Activated CD8-positive, alpha-beta memory T cell treated with anti-CD3 and anti-CD28 coated beads for 1 hour (primary cell): ENCODE data around the gene ASTL.

Source experiments
- DNase-seq, 2 donors: peaks; one replicate each; pipeline ENCODE4 v3.0.0-alpha.2; 2020; ENCODE audit warnings: low read depth in 1 of 2; ENCODE audit errors: extremely low read depth in 1 of 2

Gene ASTL

GRCh38 chr2:96103761-96104486 is 34.4 kb downstream of the ASTL start:
- DNase-seq = no peak

- no peak for DNase-seq
These were observed 35.1 kb downstream of the ASTL start for GRCh38 chr2:96103187-96103601.

DNA sequence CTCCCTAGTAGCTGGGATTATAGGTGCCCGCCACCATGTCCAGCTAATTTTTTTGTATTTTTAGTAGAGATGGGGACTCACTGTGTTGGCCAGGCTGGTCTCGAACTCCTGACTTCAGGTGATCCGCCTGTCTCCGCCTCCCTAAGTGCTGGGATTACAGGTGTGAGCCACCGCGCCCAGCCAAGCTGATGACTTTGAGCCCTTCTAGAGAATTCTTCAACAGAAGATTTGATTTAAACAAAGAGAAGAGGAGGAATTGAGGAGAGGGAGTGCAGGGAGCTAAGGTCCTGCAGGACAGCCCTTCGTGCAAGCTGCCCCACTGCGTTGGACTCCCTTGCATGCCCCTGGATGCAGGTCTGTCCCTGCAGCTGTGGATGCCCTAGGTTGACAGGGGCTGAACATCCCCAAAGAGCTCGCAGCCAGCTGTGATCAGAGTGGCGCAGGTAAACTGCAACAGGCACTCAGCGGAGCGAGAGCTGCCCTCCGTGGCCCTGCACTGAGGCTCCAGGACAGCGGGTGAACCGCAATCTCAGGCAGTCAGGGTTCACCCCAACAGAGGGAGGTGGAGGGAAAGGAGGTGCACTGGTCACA is 35.6 kb downstream of the ASTL start:
- no peak for DNase-seq

DNA sequence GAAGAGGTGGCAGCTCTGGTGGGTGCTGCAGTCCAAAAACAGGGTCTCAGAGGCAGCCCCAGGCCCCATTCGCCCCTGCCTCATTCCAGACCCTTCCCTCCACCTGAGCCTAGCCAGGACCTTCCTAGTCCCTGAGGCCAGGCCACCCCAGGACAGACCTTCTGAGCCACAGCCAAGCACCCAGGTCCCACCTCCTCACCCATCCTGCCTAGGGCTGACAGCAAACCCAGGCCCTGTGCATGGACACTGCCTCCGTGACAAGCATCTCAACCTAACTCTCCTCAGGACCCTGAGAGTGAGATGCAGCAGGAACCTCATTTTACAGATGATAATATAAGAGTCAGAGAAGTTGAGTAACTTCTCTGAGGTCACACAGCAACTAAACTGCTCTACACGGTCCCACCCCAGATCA is 37.4 kb downstream of the ASTL start:
- no peak for DNase-seq

DNA sequence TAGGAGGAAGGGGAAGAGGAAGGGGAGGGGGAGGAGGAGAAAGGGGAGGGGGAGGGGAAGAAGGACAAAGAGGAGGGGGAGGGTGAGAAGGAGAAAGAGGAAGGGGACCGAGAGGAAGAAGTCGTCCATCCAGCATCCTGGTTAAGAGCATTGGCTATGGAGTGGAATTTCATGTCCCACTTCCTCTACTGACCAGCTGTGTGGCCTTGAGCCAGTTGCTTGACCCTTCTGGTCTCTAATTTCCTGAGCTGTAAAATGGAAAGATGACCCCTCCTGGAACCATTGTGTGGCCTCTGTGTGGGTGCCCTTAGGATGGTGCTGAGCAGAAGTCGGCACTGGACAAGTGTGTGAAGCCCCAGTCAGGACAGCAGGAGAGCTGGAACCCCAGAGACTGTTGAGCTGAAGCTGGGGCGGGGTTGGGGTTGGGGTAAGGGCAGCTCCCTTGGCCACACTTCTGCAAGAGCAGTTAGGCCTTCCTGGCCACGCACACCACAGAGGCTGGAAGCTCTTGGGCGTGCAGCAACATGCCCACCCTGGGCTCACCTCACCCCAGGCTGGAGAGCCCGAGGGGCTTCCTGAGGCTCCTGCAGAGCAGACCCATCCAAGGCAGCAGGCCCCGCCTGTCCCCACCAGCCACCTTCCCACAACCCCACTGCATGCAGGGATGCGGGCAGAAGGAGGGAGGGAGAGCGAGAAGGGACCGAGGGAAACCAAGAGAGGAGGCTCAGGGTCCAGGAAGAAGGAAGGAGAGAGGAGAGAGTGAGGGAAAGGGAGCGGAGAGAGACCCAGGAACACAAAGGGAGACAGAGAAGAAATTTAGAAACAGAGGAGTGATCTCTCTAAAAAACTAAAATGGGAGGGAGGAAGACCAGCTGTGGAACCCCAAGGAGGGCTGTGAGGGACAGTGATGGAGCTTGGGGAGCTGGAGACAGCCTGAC is 38.2 kb downstream of the ASTL start:
- no peak for DNase-seq

DNA sequence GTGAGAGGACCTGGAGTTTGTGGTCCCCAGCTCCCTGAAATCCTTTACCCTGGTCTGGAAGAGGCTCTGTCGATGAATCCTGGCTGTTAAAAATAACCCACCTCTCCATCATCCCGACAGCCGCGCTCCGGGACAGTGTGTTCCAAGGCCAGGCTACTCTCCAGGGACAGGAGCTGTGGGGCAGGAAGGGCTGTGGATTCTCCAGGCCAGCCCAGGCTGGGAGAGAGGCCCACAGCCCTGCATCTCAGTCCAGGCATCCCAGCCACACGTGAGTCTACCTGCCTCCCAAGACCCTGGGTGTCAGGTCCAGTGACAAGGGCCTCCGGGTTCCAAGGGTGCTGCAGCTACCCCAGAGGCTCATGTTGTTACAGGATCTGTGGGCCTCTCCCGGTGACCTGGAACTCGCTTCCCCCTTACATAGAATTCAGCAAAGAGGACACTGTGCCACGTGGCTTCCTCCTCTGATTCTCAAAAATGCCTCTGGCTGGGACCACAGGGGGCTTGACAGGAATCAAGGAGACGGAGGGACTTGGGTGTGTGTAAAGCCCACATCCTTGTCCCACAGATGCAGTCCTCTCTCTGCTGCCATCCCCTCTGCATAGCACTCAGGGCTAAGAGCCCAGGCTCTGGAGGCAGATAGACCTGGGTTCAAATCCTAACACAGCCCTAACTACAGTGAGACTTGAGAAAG is 39.3 kb downstream of the ASTL start:
- DNase-seq = no peak

DNA sequence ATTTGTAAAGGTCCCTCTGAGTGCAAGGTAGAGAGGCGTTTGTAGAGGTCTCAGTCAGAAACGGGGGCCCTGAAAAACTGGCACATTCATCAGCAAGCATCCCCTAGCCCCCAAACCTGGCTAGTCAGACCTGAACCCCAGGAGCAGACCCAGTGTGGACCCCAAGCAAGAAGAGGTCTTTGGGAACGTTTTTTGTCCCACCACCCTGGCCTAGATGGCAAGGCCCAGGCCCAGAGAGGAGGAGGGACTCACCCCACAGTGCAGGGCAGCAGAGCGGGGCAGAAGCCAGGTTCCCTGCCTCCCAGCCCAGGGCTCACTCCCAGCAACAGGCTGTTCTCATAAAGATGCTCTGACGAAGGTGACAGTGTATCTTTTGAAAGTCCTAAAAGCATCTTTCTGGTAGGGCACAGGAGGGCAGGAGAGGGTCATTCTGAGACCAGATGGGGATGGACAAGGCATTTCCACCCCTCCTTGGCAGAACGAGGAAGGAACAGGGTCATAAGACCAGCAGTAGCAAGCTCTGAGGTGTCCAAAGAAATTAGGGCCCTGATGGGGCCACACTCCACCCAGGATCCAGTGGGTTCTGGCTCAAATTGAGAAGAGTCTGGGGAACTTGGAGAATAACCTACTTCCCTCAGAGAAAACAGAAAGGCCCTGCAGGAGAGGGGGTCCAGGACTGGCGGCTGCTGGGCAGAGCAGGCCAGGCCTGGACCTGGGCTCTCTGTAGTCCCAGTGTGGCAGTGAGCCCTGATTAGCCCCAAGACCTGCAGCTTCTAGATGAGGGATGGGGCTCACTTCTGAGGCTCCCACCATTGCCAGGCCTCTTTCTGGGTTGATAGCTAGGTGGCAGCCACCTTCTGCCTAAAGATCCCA is 40.1 kb downstream of the ASTL start:
- DNase-seq = no peak

- DNase-seq = no peak
These were observed 40.9 kb downstream of the ASTL start for GRCh38 chr2:96097441-96097840.

GRCh38 chr2:96095116-96095636 is 43.1 kb downstream of the ASTL start:
- DNase-seq = no peak

- no peak for DNase-seq
These were observed 44.8 kb downstream of the ASTL start for GRCh38 chr2:96093528-96093927.

- no peak for DNase-seq
These were observed 45.4 kb downstream of the ASTL start for GRCh38 chr2:96092951-96093350.

DNA sequence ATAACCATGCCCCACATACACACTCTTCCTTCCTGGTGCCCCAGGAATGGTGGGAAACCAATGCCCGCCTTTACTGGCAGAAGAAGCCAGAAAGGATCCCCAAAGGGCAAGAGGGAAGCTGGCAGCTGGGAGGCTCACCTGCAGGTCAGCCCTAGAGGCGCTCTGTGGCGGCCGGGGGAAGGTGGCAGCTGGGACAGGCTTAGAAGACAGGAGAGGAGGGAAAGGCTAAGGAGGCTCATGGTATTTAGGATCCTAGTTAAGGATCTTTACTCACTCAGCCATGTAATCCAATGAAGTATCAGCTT is 45.8 kb downstream of the ASTL start:
- no peak for DNase-seq

DNA sequence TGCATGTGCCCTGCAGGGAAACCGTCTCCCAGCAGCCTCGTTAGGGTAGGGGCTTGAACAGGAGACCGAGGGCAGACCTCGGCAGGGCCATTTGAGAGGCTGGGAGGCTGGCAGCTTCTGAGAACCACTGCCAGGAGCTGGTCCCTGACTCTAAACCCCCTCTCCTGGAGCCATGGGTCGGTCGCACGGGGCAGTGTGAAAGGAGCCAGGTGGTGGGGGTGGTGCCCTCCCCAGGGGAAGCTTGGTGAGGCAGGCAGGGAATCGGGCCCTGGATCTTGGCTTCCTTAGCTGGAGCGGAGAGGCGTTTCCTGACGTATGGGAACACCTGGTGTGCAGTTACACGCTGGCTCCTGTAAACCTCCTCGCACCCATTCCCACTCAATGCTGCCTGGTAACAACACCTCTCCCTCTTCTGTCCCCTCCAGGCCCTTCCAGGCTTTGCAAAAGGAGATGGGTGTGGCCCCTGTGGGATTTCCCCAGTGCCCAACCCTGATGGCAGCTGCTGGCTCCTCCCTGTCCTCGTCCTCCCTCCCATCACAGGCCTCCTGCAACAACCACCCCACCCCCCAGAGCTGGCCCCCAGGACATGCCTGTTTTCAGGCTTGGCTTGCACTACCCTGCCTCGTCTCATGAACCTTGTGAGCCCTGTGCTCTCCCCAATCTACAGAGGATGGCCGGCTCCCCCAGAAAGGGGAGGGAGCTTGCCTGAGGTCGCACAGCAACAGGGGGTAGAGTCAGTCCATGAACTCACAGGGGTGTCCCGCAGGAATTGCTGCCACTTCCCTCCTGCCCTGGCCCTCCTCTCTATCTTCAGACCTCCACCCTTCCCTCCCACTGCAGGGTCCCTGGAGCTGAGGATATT is 46.4 kb downstream of the ASTL start:
- no peak for DNase-seq

GRCh38 chr2:96091141-96091710 is 47.1 kb downstream of the ASTL start:
- no peak for DNase-seq

DNA sequence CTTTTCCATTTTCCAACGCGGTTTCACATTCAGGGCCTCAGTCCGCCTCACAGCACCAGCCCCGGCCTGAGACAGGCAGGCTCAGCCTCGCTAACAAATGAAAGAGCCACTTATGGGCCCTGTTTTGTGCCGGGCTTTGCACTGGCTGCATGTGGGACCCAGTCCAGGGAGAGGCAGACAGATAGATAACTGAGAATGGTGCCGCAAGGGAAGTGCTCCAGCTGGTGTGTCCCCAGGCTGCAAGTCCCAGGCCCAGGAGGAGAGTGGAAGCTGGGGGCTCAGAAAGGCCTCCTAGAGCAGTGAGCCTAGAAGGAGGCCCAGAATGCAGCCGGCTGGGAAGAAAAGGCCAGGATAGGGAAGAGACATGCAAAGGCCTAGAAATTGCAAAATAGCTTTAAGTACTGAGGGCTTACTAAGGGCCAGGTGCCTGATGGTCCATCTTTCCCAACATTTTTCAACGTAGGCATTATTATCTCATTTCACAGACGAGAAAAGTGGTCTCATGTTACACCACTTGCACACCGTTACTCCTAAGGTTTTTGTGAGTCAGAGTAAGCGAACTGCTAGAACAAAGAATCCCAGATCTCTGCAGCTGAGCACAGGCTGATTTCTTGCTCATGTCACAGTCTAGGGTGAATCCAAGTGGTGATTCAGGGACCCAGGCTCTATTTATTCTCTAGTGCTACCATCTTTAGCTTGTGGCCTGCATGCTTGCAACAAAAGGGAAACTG is 47.9 kb downstream of the ASTL start:
- DNase-seq = no peak

- no peak for DNase-seq
These were observed 48.7 kb downstream of the ASTL start for GRCh38 chr2:96089356-96090195.
